CD1c-positive myeloid dendritic cell (primary cell): ENCODE results near the gene THSD1.
"Not testable (repeated sequence)": the region's sequence is repeated elsewhere in the genome, so short reads cannot be mapped to it uniquely, and the experiment has no call there.

Experiments used
- DNase-seq: peaks from one replicate; pipeline ENCODE4 v3.0.0-alpha.2; 2016; ENCODE audit errors: extremely low spot score

The THSD1 gene

DNA sequence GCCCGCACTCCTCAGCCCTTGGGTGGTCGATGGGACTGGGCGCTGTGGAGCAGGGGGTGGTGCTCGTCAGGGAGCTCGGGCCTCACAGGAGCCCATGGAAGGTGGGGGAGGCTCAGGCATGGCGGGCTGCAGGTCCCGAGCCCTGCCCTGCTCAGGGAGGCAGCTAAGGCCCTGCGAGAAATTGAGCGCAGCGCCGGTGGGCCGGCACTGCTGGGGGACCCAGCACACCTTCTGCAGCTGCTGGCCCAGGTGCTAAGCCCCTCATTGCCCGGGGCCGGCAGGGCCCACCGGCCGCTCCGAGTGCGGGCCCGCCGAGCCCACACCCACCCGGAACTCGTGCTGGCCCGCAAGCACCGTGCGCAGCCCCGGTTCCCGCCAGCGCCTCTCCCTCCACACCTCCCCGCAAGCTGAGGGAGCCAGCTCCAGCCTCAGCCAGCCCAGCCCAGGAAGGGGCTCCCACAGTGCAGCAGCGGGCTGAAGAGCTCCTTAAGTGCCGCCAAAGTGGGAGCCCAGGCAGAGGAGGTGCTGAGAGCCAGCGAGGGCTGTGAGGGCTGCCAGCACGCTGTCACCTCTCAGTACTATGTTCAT is 2.2 kb upstream of the THSD1 start:
- not testable (repeated sequence) for DNase-seq

DNA sequence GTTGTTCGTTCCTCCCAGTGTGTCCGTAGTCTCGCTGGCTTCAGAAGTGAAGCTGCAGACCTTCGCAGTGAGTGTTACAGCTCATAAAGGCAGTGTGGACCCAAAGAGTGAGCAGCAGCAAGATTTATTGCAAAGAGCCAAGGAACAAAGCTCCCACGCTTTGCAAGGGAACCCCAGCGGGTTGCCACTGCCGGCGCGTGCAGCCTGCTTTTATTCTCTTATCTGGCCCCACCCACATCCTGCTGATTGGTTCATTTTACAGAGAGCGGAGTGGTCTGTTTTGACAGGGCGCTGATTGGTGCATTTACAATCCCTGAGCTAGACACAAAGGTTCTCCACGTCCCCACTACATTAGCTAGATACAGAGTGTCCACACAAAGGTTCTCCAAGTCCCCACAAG is 1.5 kb upstream of the THSD1 start:
- DNase-seq: not testable (repeated sequence)

DNA sequence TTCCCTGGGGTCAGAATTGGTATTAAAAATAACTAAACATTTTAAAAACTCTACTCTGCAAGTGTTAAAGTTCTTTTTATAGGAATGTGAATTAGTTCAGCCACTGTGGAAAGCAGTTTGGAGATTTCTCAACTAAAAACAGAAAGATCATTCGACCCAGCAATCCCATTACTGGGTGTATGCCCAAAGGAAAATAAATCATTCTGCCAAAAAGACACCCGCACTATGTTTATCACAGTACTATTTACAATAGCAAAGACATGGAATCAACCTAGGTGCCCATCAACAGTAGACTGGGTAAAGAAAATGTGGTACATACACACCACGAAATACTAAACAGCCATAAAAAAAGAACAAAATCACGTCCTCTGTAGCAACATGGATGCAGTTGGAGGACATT is 657 bp upstream of the THSD1 start:
- no peak for DNase-seq

DNA sequence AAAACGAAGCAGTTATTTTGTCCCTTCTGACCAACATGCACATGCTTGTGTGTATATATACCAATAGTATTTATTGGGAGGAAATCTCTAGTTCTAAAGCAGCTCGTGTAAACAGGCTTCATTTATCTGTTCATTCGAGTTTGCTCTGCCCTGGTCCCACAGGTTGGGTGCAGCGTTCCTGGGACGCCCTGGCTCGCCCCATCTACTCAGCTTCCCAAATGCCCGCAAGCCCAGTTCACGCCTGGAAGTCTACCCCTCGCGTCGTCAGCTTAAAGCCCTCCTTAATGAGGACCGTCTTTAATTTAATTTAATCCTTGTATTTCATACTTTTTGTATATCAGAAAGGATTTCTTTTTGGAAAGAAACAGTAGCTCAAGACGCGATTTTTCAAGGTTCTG is 604 bp downstream of the THSD1 start:
- DNase-seq: no peak

DNA sequence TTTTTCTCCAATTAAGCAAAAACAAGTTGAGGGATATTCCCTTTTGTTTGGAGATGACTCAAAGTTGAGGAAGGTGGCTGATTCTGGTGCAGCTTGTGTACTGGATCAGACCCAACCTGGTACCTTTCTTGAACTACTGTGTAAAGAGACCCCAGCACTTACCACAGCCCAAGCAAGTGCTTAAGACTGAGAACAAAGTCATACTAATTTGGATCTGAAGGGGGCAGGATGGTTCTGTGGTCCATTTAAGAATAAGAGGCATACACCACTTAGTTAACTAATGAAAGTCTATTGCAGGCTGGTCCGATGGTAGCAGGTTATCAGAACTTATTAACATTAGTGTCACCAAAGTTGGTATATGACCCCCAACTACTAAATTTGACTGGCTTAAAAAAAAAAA is 6.3 kb downstream of the THSD1 start:
- DNase-seq: no peak

DNA sequence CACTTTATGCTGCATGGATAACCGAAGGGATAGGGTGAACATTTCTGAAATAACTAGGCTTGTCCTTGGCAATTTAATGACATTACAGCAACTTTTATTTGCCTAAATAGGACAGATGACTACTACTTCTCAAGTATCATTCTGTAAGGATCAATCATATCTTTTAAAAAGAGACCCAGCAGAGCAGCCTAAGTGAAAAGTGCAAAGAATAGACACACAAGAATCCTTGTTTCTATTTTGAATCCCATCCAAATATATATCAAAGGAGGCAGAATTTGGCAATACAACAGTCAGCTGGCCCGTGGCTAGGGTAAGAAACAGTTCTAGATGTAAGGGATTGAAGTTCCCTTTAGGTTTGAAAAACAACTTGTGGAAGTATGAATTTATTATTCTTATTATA is 6.9 kb downstream of the THSD1 start:
- no peak for DNase-seq

DNA sequence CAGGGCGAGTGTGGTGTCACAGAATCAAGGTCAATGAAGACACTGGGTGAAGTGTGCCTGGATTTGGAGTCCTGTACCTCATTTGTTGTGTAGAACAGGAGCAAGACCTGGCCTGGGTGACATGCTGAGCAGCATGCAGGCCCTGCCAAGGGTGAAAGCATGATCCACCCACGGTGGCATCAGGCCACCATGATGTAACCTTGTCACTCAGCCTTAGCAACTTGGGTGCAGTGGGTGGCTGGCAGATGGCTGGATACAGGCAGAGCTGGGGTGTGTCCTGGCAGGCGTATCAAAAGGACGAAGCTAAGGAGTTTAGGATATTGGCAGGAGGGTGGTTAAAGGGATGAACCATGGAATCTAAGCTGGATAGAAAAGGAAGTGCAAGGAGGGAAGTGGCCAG is 10.3 kb downstream of the THSD1 start:
- peak; percentile 15 for DNase-seq

DNA sequence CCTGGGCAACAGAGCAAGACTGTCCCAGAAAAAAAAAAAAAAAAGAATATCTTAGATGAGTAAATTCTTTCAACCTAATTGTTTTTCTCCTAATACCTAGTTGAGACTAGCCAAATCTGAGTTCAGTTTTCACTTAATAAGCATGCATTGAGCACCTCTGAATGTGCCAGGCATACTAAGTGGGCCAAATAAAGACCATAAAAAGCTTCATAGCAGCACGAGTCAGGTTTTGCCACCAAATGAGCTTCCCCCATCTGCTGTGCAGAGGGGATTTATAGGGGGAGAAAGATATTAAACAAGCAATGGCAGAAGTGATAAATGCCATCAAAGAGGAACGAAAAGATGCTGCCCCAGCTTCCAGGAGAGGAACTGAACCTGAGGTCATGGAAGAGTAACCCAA is 11.4 kb downstream of the THSD1 start:
- no peak for DNase-seq

DNA sequence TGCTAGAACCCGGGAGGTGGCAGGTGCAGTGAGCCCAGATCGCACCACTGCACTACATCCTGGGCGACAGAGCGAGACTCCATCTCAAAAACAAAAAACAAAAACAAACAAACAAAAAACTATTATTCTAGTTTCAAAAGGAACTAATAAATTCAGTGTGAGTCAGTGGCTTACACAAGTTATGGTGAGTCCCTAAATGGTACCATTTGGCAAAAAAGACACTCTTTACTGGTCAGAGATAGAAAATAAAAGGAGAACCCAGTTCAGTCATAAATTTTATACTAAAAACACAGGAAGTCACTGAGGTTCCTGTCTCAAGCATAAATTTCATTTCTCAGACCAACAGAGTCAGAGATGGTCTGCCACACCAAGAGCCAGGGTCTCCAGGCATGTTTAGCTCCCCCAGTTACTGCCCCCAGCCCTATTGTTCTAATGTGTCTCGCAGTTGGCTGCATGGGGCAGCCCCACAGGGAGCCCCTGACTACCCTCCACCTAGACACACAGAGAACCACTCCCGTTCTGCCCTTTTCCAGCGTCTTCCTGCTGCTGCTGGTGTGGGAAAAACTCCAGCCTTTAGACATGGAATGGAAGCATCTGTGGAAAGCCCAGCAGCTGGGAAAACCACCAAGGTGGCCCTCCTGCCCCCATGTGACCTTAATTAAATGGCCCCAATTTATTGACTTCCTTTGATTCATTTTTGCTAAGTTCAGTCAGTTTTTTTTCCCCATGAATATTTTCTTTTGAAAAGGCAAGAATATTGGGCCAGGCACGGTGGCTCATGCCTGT is 12.2 kb downstream of the THSD1 start:
- no peak for DNase-seq

DNA sequence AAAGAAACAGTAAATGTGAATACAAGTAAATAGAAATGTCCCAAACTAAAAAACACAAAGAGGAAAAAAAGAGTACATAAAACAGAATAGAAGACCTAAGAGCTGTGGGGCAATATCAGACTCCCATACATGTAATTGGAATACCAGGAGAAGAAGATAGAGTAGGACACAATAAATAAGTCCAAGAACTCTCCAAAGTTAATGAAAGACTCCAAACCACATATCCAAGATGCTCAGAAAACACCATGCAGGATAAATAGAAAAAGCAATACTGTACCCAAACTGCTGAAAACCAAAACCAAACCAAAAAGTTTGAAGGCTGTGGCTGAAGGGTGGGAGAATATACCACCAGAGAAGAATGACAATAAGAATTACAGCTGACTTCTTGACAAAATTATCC is 18.3 kb downstream of the THSD1 start:
- no peak for DNase-seq

DNA sequence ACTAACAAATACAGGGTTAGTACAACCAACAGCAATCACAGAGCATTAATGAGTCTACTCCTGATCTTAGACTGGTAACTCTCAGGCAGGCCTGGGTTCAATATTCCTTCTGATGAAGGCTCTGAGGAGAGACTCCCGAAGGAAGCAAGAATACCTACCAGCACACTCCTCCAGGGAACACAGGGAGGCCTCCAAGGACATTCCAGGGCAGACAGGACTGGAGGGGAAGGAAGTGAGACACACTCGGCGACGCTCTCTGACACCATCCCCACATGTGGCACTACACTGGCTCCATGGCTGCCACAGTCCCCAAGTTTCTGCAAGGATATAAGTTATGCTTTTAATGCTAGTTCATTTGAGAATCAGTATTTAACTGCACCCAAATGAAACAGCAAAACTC is 20.1 kb downstream of the THSD1 start:
- DNase-seq: no peak

DNA sequence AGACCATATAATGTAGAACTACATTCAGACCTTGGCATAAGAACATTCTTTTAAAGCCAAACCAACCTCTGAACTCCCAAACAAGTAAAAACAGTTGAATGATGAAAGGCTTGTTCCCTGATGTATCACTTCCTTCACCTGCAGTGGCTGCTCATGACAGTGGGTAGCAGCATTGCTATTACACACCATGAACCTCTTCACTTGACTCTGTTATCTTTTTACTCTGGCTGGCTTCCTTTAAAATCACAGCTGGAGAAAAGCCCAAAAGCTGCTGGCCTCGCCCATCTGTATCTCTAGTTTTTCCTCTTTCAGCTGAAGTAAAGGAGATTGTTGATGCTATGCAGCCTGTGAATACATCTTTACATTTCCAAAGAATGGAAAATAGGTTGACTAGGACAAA is 22.6 kb downstream of the THSD1 start:
- DNase-seq: no peak

DNA sequence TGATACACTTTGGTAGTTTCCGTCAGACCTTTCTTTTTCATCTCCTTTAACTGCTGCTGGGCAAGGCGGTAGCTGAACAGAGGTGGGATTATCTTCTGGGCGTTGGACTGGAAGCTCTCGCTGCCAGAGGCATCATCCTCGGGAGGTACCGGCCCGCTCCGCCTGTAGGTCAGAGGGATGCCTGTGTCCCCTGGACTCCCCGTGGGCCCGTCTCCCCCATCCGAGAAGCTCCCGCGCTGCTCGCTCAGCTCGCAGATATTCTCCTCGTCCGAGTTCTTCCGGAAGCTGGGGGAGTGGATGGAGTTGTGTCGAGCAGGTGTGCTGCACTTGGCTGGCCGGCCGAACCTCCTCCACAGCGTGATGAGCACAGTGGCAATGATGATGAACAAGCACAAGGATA is 27.7 kb downstream of the THSD1 start:
- no peak for DNase-seq

DNA sequence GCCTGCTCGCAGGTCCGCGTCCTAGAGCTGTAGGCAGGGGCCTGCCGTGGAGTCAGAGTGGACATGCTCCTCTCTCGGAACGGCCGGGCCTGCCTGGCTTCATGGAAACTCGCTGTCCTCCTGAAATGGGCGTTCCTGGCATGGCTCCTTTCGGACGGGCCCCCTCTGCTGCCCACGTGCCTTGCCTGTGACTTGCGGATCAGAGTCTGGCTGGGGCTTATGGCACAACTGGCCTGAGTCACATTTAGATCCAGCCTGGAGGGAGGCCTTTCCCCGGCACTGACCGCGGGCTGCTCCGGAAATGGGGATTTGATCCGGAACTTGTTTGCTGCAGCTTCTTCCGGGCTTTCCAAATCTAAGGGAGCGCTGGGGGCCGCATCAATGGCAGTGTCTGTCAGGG is 28.1 kb downstream of the THSD1 start:
- no peak for DNase-seq

DNA sequence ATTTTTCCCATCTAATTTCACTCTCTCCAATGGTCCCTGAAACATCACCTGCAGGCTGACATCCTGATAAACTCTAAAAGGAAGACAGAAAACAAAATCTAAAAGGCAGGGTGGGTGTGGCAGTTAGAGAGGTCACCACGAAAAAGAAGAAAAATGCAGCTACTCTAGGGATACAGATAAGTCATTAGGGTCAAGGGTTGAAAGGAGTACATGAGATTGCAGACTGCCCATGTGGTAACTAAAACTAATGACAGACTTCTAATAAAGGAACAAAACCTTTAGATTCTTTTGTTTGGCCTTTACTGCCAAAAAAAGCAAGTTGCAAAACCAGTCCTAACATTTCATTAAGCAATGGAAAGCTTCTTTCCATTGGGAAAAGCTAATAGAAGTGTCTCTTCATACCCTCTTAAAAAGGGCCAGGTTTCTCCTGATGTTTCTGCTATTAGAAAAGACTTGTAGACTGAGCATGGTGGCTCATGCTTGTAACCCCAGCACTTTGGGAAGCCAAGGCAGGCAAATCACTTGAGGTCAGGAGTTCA is 31.0 kb downstream of the THSD1 start:
- DNase-seq: no peak

DNA sequence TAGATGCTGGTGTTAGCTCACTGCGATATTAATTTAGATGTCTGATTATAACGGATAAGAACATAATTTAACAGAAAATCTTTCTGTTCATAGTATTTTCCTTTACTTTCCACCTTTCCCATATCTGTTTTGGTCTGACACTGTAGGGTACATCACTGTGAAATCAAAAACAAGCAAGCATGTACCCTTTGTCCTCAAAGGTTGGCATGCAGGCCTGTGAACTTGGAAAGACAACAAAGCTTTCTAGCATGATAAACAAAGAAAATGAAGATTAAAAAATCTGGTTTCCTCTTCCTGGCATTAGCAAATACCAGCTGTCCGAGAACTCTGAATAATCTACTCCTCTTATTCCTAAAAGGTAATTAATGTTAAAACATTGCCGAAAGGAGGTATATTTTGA is 31.6 kb downstream of the THSD1 start:
- DNase-seq: no peak

DNA sequence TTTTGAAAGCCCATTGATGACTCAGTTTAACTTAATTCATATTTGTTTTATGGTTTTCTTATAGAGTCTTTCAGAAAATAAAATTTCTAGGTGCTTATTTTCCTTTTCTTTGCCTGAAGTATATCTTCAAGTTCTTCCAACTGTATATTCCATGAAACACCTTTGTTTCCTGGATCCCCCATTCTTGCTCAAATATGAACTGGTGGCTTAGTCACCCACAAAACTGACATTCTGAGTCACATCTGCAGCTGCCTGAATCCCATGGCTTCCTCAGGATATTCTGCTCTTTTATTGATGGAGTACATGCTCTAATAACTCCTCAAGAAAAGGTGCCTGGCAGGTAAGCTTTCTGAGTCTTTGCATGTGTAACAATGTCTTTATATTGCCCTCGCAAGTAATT is 32.7 kb downstream of the THSD1 start:
- not testable (repeated sequence) for DNase-seq

DNA sequence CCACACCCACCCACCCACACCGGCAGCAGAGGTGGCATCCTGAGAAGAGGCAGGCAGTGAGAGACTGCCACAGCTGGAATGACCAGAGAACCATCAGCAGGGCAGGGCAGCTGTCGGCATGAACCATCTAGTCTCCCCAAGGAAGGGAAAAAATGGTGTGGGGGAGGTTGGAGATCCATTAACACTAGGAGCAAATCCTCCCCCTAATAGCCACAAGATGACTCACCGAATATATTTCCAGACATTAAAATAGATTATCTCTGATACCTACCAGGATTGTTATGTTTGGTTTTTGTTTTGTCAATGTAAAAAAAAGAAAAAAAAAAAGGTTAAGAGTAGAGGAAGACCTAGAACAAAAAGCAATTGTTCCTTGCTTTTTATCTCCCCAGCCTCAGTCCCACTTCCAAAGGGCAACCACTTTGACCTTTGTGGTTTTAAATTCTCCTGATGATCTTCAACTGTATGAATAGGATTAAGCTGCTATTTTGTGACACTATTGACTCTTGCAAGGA is 34.2 kb downstream of the THSD1 start:
- DNase-seq: no peak

DNA sequence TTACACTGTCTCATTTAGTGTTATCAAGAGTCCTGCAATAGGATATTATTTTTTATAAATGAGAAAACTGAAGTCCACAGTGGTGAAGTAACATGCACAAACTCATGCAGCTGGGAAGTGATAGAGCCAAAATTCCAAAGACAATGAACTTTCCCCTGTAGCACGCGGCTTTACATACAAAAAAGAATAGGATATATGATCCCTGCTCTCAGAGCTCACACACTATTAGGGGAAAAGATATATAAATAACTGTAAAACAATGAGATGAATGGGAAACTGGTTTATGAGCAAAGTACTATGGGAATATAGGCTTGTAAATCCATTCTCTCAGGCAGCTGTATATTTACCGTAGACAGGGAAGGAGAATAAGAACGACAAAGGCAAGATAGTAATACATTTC is 39.7 kb downstream of the THSD1 start:
- no peak for DNase-seq

DNA sequence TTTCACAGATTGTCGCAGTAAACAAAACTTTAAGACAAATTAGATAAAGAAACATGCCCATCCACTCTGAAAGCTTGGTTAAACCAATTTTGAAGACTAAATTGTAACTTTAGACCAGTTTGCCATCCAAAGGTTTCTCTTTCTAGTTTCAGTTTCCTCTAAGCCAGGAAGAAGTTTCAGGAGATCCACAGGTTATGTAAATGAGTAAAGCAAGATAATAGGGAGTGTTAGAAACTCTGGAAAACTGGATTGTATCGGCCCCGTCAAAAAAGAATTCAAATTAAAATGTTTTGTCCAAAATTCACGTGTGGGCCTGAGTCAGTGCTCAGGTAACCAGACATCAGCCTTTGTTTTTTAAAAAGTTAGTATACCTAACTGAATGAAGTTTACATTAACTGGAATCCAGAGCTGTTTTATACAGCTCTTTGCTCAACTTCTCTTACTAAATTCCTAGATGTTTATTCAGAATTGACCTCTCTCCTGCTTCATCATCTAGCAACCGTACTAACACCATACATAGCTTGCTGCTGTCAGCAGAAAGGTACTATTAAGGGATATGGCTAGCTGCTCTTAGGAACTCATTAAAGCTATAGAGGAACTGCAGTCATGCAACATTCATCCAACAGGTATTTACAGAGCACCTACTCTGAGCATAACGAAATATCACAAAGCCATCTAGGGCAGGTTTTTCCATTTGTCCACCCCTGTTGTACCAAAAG is 43.6 kb downstream of the THSD1 start:
- DNase-seq: not testable (repeated sequence)

DNA sequence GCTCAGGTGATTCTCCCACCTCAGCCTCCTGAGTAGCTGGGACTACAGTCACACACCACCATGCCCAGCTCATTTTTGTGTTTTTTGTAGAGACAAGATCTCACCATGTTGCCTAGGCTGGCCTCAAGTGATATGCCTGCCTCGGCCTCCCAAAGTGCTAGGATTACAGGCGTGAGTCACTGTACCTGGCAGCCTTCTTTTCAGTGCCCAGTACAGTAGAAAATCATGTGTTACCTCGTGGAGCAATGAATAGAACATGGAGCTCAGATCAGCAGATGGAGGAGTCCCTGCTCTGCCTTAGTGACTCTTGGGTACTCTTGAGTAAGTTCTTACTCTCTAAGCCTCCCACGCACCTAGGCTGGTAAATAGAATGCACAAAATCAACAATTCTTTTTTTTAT is 44.7 kb downstream of the THSD1 start:
- DNase-seq: no peak

DNA sequence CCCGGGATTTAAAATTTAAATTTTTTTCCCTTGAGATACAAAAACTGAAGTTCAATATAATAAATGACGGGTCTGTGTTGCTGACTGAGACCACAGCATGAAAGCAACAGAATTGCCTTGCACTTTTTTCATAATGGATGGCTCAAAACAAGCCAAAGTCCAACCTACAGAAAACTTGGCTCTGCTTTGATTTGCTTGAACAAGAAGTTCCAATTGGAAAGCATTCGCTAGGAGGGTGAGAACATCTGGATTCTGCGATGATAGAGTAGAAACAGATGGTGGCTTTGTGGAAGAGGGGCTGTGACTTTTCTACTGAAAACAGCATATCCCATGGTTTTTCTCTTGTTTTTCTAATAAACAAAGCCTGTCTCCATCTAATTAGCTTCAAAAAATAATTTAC is 46.4 kb downstream of the THSD1 start:
- DNase-seq: no peak

DNA sequence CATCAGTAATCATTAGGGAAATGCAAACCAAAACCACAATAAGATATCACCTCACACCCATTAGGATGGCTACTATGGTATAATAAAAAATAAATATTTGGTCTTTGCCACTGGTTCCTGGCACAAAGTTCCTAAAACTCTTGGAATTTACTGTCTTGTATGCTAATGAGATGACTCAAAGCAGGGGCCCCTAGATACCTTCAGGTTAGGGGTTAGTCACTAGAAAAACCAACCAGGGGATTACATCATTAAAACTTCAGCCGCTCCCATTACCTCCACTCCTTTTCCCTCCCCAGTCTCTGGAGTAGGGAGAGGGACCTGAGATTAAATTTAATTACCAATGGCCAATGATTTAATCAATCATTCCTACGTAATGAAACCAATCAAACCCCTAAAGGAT is 49.6 kb downstream of the THSD1 start:
- DNase-seq: no peak
